K562 (cell line): ENCODE measurements around the gene P2RY8.

Experiments used
- EHMT2 ChIP-seq: fragments of 450-650 bp; IDR thresholded peaks from 2 replicates; pipeline ENCODE4 v1.6.1; 2018; ENCODE audit warnings: antibody characterized with exemption
- FIP1L1 ChIP-seq: fragments of 200-400 bp; formaldehyde crosslinking; IDR thresholded peaks from 2 replicates; pipeline ENCODE4 v1.6.1; 2018; ENCODE audit warnings: mild to moderate bottlenecking, low read depth, low read length; ENCODE audit not compliant: poor library complexity, severe bottlenecking
- JUND ChIP-seq, 2 experiments: IDR thresholded peaks; 2 replicates in 1 of 2; 3 replicates in 1 of 2; pipeline ENCODE4 v1.6.1; 2011; ENCODE audit warnings: borderline replicate concordance in 2 of 2, low read depth in 2 of 2, low read length in 2 of 2, improper control_type of control experiment in 1 of 2, missing biosample characterization in 1 of 2, missing genetic modification characterization in 1 of 2, missing genetic modification reagents in 1 of 2
- NFE2 ChIP-seq: IDR thresholded peaks from 2 replicates; pipeline ENCODE4 v1.6.1; 2014; ENCODE audit warnings: antibody characterized with exemption, low read depth
- PHTF2 ChIP-seq: fragments of 250-450 bp; sonication (Bioruptor Pico); IDR thresholded peaks from 2 replicates; pipeline ENCODE4 v1.5.0; 2021; ENCODE audit warnings: mild to moderate bottlenecking
- POLR2A ChIP-seq: fragments of 450-650 bp; conservative IDR thresholded peaks from 2 replicates; pipeline ENCODE4 v1.6.1; 2016
- RBBP5 ChIP-seq: fragments of 200-600 bp; sonication (generic); IDR thresholded peaks from 2 replicates; pipeline ENCODE4 v1.6.1; 2012; ENCODE audit warnings: borderline replicate concordance, mild to moderate bottlenecking, low read length, control low read depth, inconsistent platforms; ENCODE audit not compliant: insufficient read depth, poor library complexity, severe bottlenecking
- RHOXF2B ChIP-seq: fragments of 250-450 bp; sonication (Bioruptor Pico); conservative IDR thresholded peaks from 2 replicates; pipeline ENCODE4 v1.5.1; 2021
- SIN3B ChIP-seq: fragments of 450-650 bp; IDR thresholded peaks from 2 replicates; pipeline ENCODE4 v1.6.1; 2017; ENCODE audit warnings: low read depth, mild to moderate bottlenecking, moderate library complexity
- SPI1 ChIP-seq: IDR thresholded peaks from 2 replicates; pipeline ENCODE4 v1.6.1; 2011; ENCODE audit warnings: low read depth, low read length, control low read depth, borderline replicate concordance
- TEAD4 ChIP-seq, 2 experiments: sonication (generic) in 1 of 2; formaldehyde crosslinking in 1 of 2; IDR thresholded peaks; 2 replicates each; pipeline versions ENCODE4 v1.6.1 to v1.8.0; 2012 to 2022; ENCODE audit warnings: borderline replicate concordance in 1 of 2, inconsistent platforms in 1 of 2, low read length in 1 of 2, mild to moderate bottlenecking in 1 of 2, missing genetic modification reagents in 1 of 2
- TF ChIP-seq, protein P1 (sequence below), 3 experiments: IDR thresholded peaks in 2 of 3; conservative IDR thresholded peaks in 1 of 3; 2 replicates each; pipeline ENCODE4 v1.5.1; 2011 to 2012; ENCODE audit warnings: low read length in 3 of 3, mild to moderate bottlenecking in 3 of 3, control low read depth in 2 of 3, improper control_type of control experiment in 1 of 3, inconsistent platforms in 1 of 3, low read depth in 1 of 3, mixed read lengths in 1 of 3, moderate library complexity in 1 of 3; ENCODE audit not compliant: insufficient read depth in 2 of 3
- TF ChIP-seq, protein P2 (sequence below): fragments of 450-650 bp; IDR thresholded peaks from 2 replicates; pipeline ENCODE4 v1.6.1; 2017; ENCODE audit warnings: antibody characterized with exemption, mild to moderate bottlenecking
- TF ChIP-seq, protein P3 (sequence below): fragments of 250-450 bp; sonication (Bioruptor Pico); IDR thresholded peaks from 2 replicates; pipeline ENCODE4 v1.5.0; 2020; ENCODE audit warnings: mild to moderate bottlenecking, borderline replicate concordance

- no peak for TF ChIP-seq RHOXF2B (CRISPR knock-in tag)
- TF ChIP-seq TEAD4 (IDR thresholded peaks at IDR 0.05; ENCODE audit: low read length): no peak
- TF ChIP-seq TEAD4 (CRISPR knock-in tag; IDR thresholded peaks at IDR 0.05; ENCODE audit: borderline replicate concordance): no peak
- TF ChIP-seq, protein P1, sequence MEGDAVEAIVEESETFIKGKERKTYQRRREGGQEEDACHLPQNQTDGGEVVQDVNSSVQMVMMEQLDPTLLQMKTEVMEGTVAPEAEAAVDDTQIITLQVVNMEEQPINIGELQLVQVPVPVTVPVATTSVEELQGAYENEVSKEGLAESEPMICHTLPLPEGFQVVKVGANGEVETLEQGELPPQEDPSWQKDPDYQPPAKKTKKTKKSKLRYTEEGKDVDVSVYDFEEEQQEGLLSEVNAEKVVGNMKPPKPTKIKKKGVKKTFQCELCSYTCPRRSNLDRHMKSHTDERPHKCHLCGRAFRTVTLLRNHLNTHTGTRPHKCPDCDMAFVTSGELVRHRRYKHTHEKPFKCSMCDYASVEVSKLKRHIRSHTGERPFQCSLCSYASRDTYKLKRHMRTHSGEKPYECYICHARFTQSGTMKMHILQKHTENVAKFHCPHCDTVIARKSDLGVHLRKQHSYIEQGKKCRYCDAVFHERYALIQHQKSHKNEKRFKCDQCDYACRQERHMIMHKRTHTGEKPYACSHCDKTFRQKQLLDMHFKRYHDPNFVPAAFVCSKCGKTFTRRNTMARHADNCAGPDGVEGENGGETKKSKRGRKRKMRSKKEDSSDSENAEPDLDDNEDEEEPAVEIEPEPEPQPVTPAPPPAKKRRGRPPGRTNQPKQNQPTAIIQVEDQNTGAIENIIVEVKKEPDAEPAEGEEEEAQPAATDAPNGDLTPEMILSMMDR (IDR thresholded peaks at IDR 0.05 in 2 of 3, conservative IDR thresholded peaks at IDR 0.05 in 1 of 3; ENCODE audit: insufficient read depth in 2 of 3, low read depth in 1 of 3, low read length in 3 of 3): no peak
- TF ChIP-seq SPI1: peak; percentile 49; the same call in 1 of the 2 replicates
- TF ChIP-seq PHTF2: no peak
- TF ChIP-seq, protein P2, sequence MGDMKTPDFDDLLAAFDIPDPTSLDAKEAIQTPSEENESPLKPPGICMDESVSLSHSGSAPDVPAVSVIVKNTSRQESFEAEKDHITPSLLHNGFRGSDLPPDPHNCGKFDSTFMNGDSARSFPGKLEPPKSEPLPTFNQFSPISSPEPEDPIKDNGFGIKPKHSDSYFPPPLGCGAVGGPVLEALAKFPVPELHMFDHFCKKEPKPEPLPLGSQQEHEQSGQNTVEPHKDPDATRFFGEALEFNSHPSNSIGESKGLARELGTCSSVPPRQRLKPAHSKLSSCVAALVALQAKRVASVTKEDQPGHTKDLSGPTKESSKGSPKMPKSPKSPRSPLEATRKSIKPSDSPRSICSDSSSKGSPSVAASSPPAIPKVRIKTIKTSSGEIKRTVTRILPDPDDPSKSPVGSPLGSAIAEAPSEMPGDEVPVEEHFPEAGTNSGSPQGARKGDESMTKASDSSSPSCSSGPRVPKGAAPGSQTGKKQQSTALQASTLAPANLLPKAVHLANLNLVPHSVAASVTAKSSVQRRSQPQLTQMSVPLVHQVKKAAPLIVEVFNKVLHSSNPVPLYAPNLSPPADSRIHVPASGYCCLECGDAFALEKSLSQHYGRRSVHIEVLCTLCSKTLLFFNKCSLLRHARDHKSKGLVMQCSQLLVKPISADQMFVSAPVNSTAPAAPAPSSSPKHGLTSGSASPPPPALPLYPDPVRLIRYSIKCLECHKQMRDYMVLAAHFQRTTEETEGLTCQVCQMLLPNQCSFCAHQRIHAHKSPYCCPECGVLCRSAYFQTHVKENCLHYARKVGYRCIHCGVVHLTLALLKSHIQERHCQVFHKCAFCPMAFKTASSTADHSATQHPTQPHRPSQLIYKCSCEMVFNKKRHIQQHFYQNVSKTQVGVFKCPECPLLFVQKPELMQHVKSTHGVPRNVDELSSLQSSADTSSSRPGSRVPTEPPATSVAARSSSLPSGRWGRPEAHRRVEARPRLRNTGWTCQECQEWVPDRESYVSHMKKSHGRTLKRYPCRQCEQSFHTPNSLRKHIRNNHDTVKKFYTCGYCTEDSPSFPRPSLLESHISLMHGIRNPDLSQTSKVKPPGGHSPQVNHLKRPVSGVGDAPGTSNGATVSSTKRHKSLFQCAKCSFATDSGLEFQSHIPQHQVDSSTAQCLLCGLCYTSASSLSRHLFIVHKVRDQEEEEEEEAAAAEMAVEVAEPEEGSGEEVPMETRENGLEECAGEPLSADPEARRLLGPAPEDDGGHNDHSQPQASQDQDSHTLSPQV: no peak
- TF ChIP-seq, protein P3, sequence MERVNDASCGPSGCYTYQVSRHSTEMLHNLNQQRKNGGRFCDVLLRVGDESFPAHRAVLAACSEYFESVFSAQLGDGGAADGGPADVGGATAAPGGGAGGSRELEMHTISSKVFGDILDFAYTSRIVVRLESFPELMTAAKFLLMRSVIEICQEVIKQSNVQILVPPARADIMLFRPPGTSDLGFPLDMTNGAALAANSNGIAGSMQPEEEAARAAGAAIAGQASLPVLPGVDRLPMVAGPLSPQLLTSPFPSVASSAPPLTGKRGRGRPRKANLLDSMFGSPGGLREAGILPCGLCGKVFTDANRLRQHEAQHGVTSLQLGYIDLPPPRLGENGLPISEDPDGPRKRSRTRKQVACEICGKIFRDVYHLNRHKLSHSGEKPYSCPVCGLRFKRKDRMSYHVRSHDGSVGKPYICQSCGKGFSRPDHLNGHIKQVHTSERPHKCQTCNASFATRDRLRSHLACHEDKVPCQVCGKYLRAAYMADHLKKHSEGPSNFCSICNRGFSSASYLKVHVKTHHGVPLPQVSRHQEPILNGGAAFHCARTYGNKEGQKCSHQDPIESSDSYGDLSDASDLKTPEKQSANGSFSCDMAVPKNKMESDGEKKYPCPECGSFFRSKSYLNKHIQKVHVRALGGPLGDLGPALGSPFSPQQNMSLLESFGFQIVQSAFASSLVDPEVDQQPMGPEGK (CRISPR knock-in tag): no peak
- no peak for TF ChIP-seq SIN3B
- no peak for TF ChIP-seq POLR2A
- TF ChIP-seq EHMT2: no peak
- 0 out of 2 replicates have a peak, but pooled peaks have one; percentile 2 for TF ChIP-seq JUND (IDR thresholded peaks at IDR 0.05; ENCODE audit: borderline replicate concordance, low read depth, low read length)
- TF ChIP-seq JUND (tag; IDR thresholded peaks at IDR 0.05; ENCODE audit: borderline replicate concordance, low read depth, low read length): no peak
- TF ChIP-seq RBBP5: no peak
- TF ChIP-seq FIP1L1: no peak
- TF ChIP-seq NFE2: no peak
Observed at GRCh38 chrX:1502241-1502640, 34.7 kb downstream of the P2RY8 start.
